Activated CD4-positive, alpha-beta T cell treated with anti-CD3 and anti-CD28 coated beads, Interleukin-10, Interleukin-2, amounts not matched to agents 100 ng/mL and 50 ng/mL, durations not matched to agents 16 hours and 8 hours (primary cell): ENCODE measurements around the gene TLR3.

ENCODE experiments used
- DNase-seq: peaks from one replicate; pipeline ENCODE4 v3.0.0-alpha.2; 2020

TLR3 gene

DNA sequence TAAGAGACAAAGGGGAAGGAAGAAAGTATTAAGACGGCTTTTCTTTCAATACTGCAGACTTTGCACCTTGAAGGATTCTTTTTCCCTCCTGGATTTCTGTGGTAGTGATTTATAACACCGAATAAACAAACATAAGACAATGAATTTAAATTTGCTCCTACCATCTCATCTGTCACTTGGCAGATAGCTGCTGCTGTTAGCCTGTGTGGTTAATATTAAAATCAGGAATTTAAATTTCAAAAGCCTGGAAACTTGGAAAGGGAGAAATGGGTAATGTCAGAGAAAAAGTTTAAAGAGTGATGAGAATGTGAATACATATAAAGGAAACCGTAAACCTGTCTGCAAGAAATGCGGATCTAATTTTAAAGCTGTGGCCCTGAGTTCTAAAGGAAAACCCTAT, 39.0 kb downstream of the TLR3 start:
- DNase-seq, result no peak

- DNase-seq, result no peak
Observed at GRCh38 chr4:186108391-186108790, 39.4 kb downstream of the TLR3 start.

DNA sequence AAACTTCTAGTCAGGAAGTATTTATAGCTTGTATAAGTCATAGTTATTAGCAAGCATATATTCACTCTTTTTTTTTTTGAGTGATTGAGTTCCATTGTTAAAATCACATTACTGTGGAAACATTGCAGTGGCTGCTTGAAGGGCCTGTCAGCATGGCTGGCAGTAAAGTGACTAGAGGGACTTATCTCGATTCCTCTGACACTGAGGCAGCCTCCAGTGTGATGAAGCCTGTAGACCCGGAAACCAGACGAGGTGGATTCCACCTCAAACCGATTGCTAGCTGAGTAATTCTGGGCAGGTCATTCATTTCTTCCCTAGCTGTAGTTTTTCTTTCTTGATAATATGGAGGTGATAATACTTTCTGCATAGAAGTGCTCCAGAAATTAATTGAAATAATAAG, 40.3 kb downstream of the TLR3 start:
- DNase-seq, result no peak

- DNase-seq, result no peak
Observed at GRCh38 chr4:186116697-186117096, 47.7 kb downstream of the TLR3 start.

GRCh38 chr4:186118582-186118981, 49.6 kb downstream of the TLR3 start:
- DNase-seq, result no peak

- DNase-seq, result no peak
Observed at GRCh38 chr4:186121057-186121456, 52.1 kb downstream of the TLR3 start.

- no peak for DNase-seq
Observed at GRCh38 chr4:186128842-186129241, 59.9 kb downstream of the TLR3 start.

GRCh38 chr4:186131935-186132334, 63.0 kb downstream of the TLR3 start:
- no peak for DNase-seq

DNA sequence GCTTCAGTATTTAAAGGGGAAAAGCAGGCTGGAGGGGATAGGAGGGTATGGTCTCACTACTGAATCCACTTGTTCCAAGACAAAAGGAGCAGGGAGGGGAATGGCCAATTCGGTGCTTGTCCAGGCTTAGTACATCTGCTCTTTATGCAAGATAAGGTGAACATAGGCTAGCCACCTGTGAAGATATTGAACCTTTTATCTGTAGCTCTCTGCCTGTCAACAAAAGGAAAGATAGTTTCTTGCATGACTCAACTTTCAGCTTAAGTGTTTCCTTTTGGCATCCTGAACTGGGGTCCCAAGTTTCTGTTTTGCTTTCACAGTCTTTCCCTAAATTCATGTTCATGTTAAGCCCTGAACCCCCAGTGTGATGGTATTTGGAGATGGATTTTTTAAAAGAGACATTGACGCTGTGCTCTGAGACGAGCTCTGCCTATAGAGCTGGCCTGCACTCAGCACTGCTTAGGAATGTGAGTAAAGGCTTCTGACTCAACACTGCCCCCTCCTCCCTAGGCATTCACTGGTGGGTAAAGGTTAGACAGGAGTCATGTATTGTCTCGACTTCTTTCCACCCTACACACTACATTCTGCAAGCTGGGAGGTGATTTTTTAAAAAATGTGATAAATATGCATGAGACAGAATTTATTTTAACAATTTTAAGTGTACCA, 63.8 kb downstream of the TLR3 start:
- DNase-seq, result peak; percentile 14

DNA sequence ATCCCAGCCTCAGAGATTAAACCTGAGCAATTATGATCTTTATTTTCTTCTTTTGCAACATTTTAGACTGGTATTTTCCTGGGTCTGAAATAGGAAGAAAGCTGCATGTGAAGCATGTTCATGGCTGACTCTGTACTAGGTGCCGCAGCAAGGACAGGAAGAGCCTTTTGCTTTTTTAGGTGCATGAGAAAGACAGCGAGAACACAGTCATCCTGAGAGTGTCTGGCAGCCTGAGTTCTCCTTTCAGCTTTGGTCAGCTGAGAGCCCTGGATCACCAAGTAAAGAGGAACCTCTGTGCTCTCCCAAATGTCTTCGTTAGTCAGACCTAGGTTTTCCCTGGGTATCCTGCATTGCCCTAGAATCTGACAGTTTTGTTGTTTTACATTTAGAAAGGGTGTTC, 65.3 kb downstream of the TLR3 start:
- DNase-seq, result peak; percentile 72

DNA sequence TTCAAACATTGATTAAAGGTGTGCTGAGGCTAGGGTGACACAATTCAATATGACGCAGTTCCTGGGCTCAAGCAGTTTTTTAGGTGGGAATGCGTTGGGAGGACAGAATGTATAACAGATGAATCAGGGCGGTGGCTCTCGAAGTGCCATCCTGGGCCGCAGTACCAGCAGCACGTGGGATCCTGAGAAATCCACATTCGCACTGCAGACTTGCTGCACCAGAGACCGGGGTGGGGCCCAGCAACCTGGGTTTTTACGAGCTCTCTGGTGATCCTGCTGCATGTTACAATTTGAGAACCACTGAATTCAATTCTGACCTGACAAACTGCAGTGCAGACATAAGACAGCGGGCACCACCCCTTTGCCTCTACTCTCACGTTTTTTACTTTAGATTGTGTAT, 65.9 kb downstream of the TLR3 start:
- DNase-seq, result no peak

DNA sequence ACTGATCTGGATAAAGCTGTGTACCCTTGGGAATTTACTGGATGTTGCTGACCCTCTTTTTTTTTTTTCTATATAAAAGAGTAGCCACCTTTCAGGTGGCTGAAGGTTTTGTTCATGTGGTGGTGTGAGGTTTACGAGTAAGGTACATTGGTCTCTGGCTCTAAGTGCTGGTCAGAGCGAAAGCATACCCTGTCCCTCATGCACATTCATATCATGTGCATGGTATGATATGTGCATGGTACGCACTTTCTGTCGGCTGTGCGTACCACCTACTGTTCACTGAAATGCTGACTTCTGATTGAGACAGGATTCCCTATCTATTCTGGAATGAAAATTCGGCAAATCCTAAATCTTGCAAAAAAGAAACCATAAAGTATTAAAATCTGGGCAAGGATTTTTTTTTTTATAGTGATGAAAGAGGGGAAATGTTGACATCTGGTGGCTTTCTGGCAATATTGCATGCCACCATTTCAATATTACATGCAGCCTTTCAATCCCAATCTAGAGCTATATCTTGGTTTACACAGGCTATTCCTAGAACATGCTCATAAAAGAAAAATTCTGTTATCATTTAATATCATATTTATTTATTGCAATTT, 68.3 kb downstream of the TLR3 start:
- DNase-seq, result no peak
